BE2C (cell line): Measurements from ENCODE around the gene BPIFB3.

ENCODE experiments used
- DNase-seq: peaks from one replicate; pipeline ENCODE4 v3.0.0-alpha.2; 2020
- H3K27me3 ChIP-seq: fragments of 250-450 bp; sonication (Bioruptor Pico); 2 replicates; pipeline ENCODE4 v1.5.1; 2020; ENCODE audit warnings: mild to moderate bottlenecking
- H3K36me3 ChIP-seq: fragments of 250-450 bp; sonication (Bioruptor Pico); 2 replicates; pipeline ENCODE4 v1.5.1; 2020; ENCODE audit warnings: mild to moderate bottlenecking
- H3K4me1 ChIP-seq: fragments of 250-450 bp; sonication (Bioruptor Pico); 2 replicates; pipeline ENCODE4 v1.5.1; 2020
- H3K4me3 ChIP-seq: 2 replicates; pipeline ENCODE4 v1.5.1; 2011; ENCODE audit warnings: low read depth, low read length
- H3K9me3 ChIP-seq: fragments of 250-450 bp; sonication (Bioruptor Pico); 2 replicates; pipeline ENCODE4 v1.5.1; 2020
- TF ChIP-seq, protein P1 (sequence below): IDR thresholded peaks from 2 replicates; pipeline ENCODE4 v1.5.1; 2012; ENCODE audit warnings: mild to moderate bottlenecking, low read depth, low read length

The BPIFB3 gene

DNA sequence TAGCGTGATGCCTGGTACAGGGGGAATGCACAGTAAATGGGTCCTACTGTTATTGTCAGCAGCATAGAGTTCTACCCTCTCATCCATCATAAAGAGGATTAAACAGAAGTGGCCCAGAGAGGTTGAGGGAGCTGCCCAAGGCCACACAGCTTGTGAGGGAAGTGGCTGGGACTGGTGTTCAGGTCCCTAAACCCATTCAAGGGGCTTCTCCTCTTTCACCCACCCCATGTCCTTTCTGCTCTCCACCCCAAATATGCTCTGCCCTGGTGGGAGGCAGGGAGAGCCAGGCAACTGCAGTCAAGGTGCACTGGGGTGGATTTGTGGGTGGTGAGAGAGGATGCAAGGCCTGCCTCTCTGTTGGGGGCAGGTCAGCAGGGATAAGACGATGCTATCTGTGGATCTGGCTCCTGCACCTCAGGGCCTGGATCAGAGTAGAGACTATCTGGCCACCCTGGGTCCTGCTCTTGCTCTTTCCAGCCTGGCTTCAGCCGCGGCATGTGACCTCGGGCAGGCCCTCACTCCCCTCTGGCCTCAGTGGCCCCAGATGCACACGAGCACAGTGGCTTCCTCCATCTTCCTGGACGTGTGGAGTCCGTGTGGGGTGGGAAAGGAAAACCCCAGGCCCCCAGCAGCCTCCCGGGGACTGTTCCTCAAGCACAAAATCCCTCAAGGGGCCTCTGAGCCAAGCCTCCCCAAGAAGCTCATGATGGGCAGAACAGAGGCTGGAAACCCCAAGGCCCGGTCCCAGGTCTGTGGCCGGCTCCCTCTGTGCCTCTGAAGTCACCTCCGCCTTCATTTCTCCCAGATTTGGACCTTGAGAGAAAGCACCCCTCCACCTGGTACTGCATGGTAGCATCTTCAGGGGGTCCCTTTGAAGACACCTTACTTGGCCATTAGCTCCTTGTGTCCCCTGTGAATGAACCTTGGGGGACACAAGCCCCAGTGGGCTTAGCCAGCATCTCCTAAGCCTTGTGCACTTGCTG, 25.6 kb upstream of the BPIFB3 start:
- H3K4me1 ChIP-seq = no peaks in the 10 kb centered on the region
- no peak overlapping the region for H3K4me3 ChIP-seq
- H3K36me3 ChIP-seq = no peaks in the 10 kb centered on the region
- TF ChIP-seq, protein P1, sequence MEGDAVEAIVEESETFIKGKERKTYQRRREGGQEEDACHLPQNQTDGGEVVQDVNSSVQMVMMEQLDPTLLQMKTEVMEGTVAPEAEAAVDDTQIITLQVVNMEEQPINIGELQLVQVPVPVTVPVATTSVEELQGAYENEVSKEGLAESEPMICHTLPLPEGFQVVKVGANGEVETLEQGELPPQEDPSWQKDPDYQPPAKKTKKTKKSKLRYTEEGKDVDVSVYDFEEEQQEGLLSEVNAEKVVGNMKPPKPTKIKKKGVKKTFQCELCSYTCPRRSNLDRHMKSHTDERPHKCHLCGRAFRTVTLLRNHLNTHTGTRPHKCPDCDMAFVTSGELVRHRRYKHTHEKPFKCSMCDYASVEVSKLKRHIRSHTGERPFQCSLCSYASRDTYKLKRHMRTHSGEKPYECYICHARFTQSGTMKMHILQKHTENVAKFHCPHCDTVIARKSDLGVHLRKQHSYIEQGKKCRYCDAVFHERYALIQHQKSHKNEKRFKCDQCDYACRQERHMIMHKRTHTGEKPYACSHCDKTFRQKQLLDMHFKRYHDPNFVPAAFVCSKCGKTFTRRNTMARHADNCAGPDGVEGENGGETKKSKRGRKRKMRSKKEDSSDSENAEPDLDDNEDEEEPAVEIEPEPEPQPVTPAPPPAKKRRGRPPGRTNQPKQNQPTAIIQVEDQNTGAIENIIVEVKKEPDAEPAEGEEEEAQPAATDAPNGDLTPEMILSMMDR = no peak
- H3K9me3 ChIP-seq = no peaks in the 10 kb centered on the region
- no peak for DNase-seq
- H3K27me3 ChIP-seq = no peaks in the 10 kb centered on the region

DNA sequence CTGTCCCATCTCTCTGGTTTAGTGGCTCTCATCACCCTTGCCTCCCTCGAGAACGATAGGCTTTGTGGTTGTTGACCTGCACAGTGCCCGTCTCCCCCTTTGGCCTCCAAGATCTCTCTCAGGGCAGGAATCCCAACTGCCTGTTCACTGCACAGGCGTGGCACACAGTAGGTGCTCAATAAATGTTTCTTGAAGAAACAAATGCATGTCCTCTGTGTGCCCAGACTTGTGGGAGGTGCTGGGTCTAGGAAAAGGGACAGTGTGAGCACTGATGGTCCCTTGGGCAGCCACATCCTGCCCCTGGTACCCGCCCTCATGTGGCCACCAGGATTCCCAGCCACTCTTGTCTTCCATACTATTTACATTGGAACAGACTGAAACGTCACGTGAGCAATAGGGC, 24.8 kb upstream of the BPIFB3 start:
- Histone ChIP-seq H3K4me1 (no peaks in the 10 kb centered on the region), H3K9me3 (no peaks in the 10 kb centered on the region), H3K36me3 (no peaks in the 10 kb centered on the region), H3K27me3 (no peaks in the 10 kb centered on the region), H3K4me3 (no peak overlapping the region)
- DNase-seq = no peak
- TF ChIP-seq, protein P1 = no peak

DNA sequence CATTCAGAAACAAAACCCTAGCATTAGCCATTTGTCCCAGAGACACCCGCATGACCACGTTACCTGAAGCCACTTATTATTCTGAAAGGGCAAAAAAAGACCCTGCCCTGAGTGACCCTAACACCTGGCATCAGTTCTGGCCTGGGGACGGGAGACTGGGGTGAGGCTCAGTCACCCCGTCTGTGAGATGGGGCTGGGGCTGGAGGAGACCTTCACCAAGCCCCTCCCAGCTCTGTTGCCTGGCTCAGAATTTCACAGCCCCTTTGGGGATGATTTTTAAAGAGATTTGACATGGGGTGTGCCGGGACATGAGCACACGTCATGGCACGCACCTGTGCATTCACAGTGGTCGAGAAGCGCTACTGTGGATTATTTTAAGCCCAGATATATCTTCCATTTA, 23.6 kb upstream of the BPIFB3 start:
- Histone ChIP-seq H3K4me1 (no peaks in the 10 kb centered on the region), H3K9me3 (no peaks in the 10 kb centered on the region), H3K36me3 (no peaks in the 10 kb centered on the region), H3K4me3 (no peak overlapping the region), H3K27me3 (no peaks in the 10 kb centered on the region)
- TF ChIP-seq, protein P1 = no peak
- no peak for DNase-seq

DNA sequence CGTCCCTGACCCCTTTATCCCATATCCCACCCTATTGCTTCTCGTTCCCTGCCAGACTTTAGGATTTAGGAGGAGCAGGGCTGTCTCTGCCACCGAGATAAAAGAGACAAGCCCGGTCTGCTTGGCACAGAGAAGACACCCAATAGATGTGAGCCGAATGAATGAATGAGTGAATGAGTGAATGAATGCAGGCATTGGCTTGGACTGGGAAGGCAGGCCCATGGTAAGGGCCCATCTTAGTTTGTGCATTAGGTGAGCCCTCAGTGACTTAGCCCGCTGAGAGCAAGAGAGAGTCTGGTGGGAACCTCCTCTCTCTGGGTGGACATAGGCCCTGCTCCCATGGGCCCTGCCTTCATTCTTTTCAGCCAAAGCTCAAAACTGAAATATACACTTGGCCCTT, 23.1 kb upstream of the BPIFB3 start:
- Histone ChIP-seq H3K27me3 (no peaks in the 10 kb centered on the region), H3K36me3 (no peaks in the 10 kb centered on the region), H3K4me3 (no peak overlapping the region), H3K4me1 (no peaks in the 10 kb centered on the region), H3K9me3 (no peaks in the 10 kb centered on the region)
- TF ChIP-seq, protein P1 = no peak
- DNase-seq = no peak

DNA sequence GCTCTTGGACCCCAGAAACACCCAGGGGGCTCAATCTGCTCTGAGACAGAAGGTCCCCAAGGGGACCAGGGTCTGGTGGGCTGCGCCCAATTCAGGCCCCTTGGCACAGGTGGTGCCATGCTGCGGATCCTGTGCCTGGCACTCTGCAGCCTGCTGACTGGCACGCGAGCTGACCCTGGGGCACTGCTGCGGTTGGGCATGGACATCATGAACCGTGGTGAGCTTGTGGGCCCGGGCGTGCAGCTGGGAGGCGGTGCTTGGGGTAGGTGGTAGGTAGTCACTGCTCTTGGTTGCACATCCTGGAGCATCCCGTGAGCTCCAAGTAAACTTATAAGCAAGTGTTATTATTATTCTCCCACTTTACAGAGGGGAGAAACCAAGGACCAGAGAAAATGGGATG, 22.2 kb upstream of the BPIFB3 start, which contains the start of gene BPIFB6:
BPIFB6 (plus strand) TSS at position 118 of the 400 bp plus-strand sequence; CDS start at position 118, 0 bp downstream.
- Histone ChIP-seq H3K4me1 (no peaks in the 10 kb centered on the region), H3K27me3 (no peaks in the 10 kb centered on the region), H3K4me3 (no peak within 1 kb of the TSS), H3K9me3 (no peaks in the 10 kb centered on the region), H3K36me3 (no peaks in the 10 kb centered on the region)
- DNase-seq = no peak
- TF ChIP-seq, protein P1 = no peak

GRCh38 chr20:33032555-33032954, 21.1 kb upstream of the BPIFB3 start:
- TF ChIP-seq, protein P1 = no peak
- DNase-seq = no peak
- no peak overlapping the region for H3K4me3 ChIP-seq
- no peaks in the 10 kb centered on the region for H3K27me3 ChIP-seq
- H3K9me3 ChIP-seq = no peaks in the 10 kb centered on the region
- no peaks in the 10 kb centered on the region for H3K36me3 ChIP-seq
- H3K4me1 ChIP-seq = no peaks in the 10 kb centered on the region
